Measurements from ENCODE around the gene ISLR2.
A peak's percentile ranks its signal among the peaks of the same experiment; 100 is the strongest.

The ISLR2 gene

DNA sequence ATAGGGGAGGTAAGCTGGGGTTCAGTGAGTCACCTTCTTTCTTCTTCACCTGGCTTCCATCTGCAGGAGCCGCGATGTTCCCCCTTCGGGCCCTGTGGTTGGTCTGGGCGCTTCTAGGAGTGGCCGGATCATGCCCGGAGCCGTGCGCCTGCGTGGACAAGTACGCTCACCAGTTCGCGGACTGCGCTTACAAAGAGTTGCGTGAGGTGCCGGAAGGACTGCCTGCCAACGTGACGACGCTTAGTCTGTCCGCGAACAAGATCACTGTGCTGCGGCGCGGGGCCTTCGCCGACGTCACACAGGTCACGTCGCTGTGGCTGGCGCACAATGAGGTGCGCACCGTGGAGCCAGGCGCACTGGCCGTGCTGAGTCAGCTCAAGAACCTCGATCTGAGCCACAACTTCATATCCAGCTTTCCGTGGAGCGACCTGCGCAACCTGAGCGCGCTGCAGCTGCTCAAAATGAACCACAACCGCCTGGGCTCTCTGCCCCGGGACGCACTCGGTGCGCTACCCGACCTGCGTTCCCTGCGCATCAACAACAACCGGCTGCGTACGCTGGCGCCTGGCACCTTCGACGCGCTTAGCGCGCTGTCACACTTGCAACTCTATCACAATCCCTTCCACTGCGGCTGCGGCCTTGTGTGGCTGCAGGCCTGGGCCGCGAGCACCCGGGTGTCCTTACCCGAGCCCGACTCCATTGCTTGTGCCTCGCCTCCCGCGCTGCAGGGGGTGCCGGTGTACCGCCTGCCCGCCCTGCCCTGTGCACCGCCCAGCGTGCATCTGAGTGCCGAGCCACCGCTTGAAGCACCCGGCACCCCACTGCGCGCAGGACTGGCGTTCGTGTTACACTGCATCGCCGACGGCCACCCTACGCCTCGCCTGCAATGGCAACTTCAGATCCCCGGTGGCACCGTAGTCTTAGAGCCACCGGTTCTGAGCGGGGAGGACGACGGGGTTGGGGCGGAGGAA lies 2.6 kb downstream of the ISLR2 start:
- TF ChIP-seq JUND (IDR thresholded peaks at IDR 0.05; ENCODE audit: low read depth) = no peak
- in situ Hi-C loops (cut with HindIII; ENCODE audit: low pct_unique_long_range_greater_than_20kb, low sequenced_read_pairs) = no loop called here
- DNase-seq (ENCODE audit: low read depth in 1 of 2, low spot score in 1 of 2) = no peak

- TF ChIP-seq JUND (IDR thresholded peaks at IDR 0.05; ENCODE audit: low read depth) = no peak
- no peak for DNase-seq (ENCODE audit: low read depth in 1 of 2, low spot score in 1 of 2)
- in situ Hi-C loops (cut with HindIII; ENCODE audit: low pct_unique_long_range_greater_than_20kb, low sequenced_read_pairs) = no loop called here
These were observed 3.5 kb downstream of the ISLR2 start for GRCh38 chr15:74133694-74134386.

DNA sequence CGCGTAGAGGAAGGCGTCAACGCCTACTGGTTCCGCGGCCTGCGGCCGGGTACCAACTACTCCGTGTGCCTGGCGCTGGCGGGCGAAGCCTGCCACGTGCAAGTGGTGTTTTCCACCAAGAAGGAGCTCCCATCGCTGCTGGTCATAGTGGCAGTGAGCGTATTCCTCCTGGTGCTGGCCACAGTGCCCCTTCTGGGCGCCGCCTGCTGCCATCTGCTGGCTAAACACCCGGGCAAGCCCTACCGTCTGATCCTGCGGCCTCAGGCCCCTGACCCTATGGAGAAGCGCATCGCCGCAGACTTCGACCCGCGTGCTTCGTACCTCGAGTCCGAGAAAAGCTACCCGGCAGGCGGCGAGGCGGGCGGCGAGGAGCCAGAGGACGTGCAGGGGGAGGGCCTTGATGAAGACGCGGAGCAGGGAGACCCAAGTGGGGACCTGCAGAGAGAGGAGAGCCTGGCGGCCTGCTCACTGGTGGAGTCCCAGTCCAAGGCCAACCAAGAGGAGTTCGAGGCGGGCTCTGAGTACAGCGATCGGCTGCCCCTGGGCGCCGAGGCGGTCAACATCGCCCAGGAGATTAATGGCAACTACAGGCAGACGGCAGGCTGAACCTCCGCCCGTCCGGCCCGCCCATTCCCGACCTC lies 4.1 kb downstream of the ISLR2 start:
- in situ Hi-C loops (cut with HindIII; ENCODE audit: low pct_unique_long_range_greater_than_20kb, low sequenced_read_pairs) = no loop called here
- no peak for DNase-seq (ENCODE audit: low read depth in 1 of 2, low spot score in 1 of 2)
- TF ChIP-seq JUND (IDR thresholded peaks at IDR 0.05; ENCODE audit: low read depth) = no peak

GRCh38 chr15:74135041-74135565 lies 4.7 kb downstream of the ISLR2 start:
- TF ChIP-seq JUND (IDR thresholded peaks at IDR 0.05; ENCODE audit: low read depth) = no peak
- in situ Hi-C loops (cut with HindIII; ENCODE audit: low pct_unique_long_range_greater_than_20kb, low sequenced_read_pairs) = no loop called here
- no peak for DNase-seq (ENCODE audit: low read depth in 1 of 2, low spot score in 1 of 2)

DNA sequence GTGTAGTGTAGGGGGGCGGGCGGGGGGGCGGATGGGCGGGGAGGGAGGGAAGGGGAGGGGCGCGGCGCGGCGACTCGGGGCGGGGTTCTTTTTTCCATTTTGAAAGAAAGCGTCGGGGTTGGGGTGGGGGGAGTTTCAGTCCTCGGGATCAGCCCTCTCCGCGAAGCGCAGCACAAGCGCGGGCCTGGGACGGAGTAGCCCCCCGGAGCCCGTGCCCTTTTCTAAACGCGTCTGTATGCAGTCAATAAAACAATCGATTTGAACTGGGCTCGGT lies 6.1 kb downstream of the ISLR2 start:
- no peak for DNase-seq (ENCODE audit: low read depth in 1 of 2, low spot score in 1 of 2)
- in situ Hi-C loops (cut with HindIII; ENCODE audit: low pct_unique_long_range_greater_than_20kb, low sequenced_read_pairs) = no loop called here
- TF ChIP-seq JUND (IDR thresholded peaks at IDR 0.05; ENCODE audit: low read depth) = no peak

- no peak for DNase-seq (ENCODE audit: low read depth in 1 of 2, low spot score in 1 of 2)
- in situ Hi-C loops (cut with HindIII; ENCODE audit: low pct_unique_long_range_greater_than_20kb, low sequenced_read_pairs) = no loop called here
- TF ChIP-seq JUND (IDR thresholded peaks at IDR 0.05; ENCODE audit: low read depth) = no peak
These were observed 6.6 kb downstream of the ISLR2 start for GRCh38 chr15:74136814-74137536.

DNA sequence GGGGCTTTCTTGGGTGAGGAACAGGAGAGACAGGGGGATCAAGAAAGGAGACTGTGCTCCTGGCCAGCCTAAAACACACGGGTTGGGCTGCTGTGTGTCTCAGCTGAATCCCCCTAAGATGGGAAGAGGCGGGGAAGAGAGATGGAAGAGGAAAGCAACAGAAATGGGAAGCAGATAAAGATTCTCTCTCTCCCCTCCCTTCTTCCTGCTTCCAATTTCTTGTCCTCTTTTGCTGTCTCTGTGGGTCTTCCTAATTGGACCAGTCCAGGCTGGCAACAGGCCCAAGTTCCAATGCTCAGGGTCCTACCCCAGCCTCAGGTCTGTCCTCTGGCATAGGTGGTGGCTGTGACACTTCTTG lies 7.1 kb downstream of the ISLR2 start:
- no peak for TF ChIP-seq JUND (IDR thresholded peaks at IDR 0.05; ENCODE audit: low read depth)
- in situ Hi-C loops (cut with HindIII; ENCODE audit: low pct_unique_long_range_greater_than_20kb, low sequenced_read_pairs) = no loop called here
- DNase-seq (ENCODE audit: low read depth in 1 of 2, low spot score in 1 of 2) = no peak

- in situ Hi-C loops (cut with HindIII; ENCODE audit: low pct_unique_long_range_greater_than_20kb, low sequenced_read_pairs) = no loop called here
- TF ChIP-seq JUND (IDR thresholded peaks at IDR 0.05; ENCODE audit: low read depth) = no peak
- no peak for DNase-seq (ENCODE audit: low read depth in 1 of 2, low spot score in 1 of 2)
These were observed 8.3 kb downstream of the ISLR2 start for GRCh38 chr15:74138642-74139041.

- no peak for DNase-seq (ENCODE audit: low read depth in 1 of 2, low spot score in 1 of 2)
- TF ChIP-seq JUND (IDR thresholded peaks at IDR 0.05; ENCODE audit: low read depth) = no peak
- in situ Hi-C loops (cut with HindIII; ENCODE audit: low pct_unique_long_range_greater_than_20kb, low sequenced_read_pairs) = no loop called here
These were observed 11.2 kb downstream of the ISLR2 start for GRCh38 chr15:74141591-74141990.

DNA sequence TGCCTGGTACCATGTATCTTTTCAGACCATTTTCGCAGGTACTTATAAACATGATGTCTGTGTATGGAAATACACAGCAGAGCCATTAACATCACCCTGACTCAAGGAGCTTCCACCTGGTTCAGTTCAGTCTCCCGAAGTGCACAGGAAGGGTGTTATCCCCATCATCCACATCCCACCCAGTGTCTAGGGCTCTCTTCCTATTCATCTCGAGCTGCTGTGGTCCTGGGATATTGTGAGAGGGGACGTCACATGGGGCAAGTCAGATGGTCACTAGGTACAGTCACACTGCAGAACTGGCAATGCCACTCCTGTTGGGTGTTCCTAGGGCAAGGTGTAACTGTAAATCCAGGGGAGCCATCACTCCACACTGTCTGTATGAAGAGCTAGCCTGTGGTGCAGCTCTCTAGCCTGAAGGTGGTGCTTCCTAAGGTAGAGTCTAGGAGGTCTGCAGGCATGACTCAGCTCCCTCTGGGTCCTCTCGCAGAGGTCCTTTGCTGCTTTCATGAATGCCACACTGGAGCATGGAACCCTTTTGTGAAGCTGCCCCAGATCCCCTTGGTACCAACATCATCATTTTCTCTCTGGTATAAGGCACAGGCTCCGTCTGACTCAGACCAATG lies 13.9 kb downstream of the ISLR2 start:
- no peak for TF ChIP-seq JUND (IDR thresholded peaks at IDR 0.05; ENCODE audit: low read depth)
- DNase-seq (ENCODE audit: low read depth in 1 of 2, low spot score in 1 of 2) = peak in 1 of 2 experiments; percentile 37
- in situ Hi-C loops (cut with HindIII; ENCODE audit: low pct_unique_long_range_greater_than_20kb, low sequenced_read_pairs) = no loop called here

GRCh38 chr15:74146277-74146800 lies 16.0 kb downstream of the ISLR2 start:
- TF ChIP-seq JUND (IDR thresholded peaks at IDR 0.05; ENCODE audit: low read depth) = no peak
- in situ Hi-C loops (cut with HindIII; ENCODE audit: low pct_unique_long_range_greater_than_20kb, low sequenced_read_pairs) = no loop called here
- DNase-seq (ENCODE audit: low read depth in 1 of 2, low spot score in 1 of 2) = no peak

DNA sequence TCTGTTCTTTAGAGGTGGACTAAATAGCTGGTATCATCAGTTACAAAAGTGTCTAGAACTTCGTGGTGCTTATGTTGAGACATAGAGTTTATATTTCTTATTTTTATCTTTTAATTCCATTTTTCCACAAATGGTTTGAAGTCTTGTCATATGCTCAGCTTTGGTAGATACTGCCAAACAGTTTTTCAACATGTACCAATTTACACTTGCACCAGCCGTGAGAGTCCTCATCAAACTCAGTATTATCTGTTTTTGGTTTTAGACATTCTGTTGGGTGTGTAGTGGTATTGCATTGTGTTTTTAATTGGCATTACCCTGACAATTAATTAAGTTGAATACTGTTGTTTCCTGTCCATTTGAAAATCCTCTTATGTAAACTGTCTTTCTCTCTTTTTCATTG lies 16.7 kb downstream of the ISLR2 start:
- TF ChIP-seq JUND (IDR thresholded peaks at IDR 0.05; ENCODE audit: low read depth) = no peak
- in situ Hi-C loops (cut with HindIII; ENCODE audit: low pct_unique_long_range_greater_than_20kb, low sequenced_read_pairs) = no loop called here
- no peak for DNase-seq (ENCODE audit: low read depth in 1 of 2, low spot score in 1 of 2)

Data from T47D (cell line).